ENCODE results near the gene AMHR2. TPM values are rescaled to one million over a fixed set of nuclear protein-coding genes. Genes with fewer than 3 reads are reported as not detected.

AMHR2 gene
- total RNA-seq, 1 experiment from 2014 or later, result not detected

DNA sequence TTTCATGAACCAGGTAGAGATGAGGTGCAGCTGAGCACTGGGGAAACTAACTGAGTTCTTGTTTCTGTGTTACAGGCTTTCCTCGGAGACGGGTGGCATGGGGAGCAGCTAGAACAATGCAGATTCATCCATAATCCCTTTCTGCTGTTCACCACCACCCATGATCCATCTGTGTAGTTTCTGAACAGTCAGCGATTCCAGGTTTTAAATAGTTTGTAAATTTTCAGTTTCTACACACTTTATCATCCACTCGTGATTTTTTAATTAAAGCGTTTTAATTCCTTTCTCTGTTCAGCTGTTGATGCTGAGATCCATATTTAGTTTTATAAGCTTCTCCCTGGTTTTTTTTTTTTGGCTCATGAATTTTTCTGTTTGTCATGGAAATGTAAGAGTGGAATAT, 55.7 kb downstream of the AMHR2 start:
- DNase-seq (ENCODE audit: low read depth), result no peak

DNA sequence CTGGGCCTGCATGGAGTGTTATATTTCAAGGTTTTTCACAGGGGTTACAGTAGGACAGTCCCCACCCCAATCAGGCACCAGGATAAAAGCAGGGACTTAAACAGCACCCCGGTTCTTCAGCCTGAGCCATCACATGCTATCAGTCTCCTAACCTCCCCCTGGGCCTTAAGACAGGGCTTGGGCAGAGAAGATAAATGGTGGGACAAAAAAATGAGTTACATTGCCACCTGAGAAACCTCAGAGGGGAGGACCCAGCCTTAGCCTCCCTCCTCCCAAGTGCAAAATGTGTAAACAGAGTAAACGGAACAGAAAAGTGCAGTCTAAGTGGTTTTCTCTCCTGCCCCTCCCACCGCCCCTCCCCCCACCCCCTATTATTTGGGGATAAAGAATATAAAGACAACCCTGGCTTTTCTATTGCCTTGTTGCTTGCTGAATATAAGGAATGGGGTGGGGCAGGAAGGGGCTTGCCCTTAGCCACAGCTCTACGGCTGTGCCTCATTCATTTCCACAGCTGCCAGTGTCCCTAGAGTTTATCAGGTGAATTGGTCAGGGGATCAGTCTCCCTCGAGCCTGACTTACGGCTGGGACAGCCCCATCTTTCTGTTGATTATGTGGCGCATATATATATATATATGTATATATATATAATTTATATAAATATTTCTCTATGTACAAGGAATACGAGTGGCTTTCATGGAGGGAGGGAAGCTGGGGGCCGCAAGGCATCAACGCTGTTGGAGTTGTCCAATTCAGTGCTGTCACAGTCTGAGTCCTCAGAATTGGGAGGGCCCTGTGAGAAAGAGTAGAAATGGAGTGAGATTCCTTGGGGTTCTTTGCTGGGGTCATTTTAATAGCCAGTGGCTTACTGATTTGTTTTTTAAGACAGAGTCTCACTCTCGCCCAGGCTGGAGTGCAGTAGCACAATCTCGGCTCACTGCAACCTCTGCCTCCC, 57.1 kb downstream of the AMHR2 start:
- peak; percentile 50 for DNase-seq (ENCODE audit: low read depth)

Other genes starting within 250 kb of the AMHR2 start
- 7.4 and 10.5 TPM in 2 replicates for gene ZNF740, start 243.1 kb upstream of the AMHR2 start, total RNA-seq (2014; rRNA removed)
- 5.2 and 6.1 TPM in 2 replicates for gene CSAD, start 242.9 kb upstream of the AMHR2 start, total RNA-seq (2014; rRNA removed)
- not detected in 2 replicates for gene ITGB7, start 216.6 kb upstream of the AMHR2 start, total RNA-seq (2014; rRNA removed)
- gene RARG, start 191.6 kb upstream of the AMHR2 start, total RNA-seq (2014; rRNA removed), result 16.9 and 17.1 TPM in 2 replicates
- 14.8 and 18.2 TPM in 2 replicates for gene ESPL1, start 155.6 kb upstream of the AMHR2 start, total RNA-seq (2014; rRNA removed)
- gene PFDN5, start 128.3 kb upstream of the AMHR2 start, total RNA-seq (2014; rRNA removed), result 254 and 270 TPM in 2 replicates
- 53.1 and 55.0 TPM in 2 replicates for gene MYG1, start 124.2 kb upstream of the AMHR2 start, total RNA-seq (2014; rRNA removed)
- gene AAAS, start 102.2 kb upstream of the AMHR2 start, total RNA-seq (2014; rRNA removed), result 64.6 and 71.2 TPM in 2 replicates
- gene SP7, start 87.5 kb upstream of the AMHR2 start, total RNA-seq (2014; rRNA removed), result not detected in 2 replicates
- 26.5 and 37.1 TPM in 2 replicates for gene SP1, start 43.7 kb upstream of the AMHR2 start, total RNA-seq (2014; rRNA removed)
- 89.5 and 92.8 TPM in 2 replicates for gene PRR13, start 17.9 kb downstream of the AMHR2 start, total RNA-seq (2014; rRNA removed)
- gene PCBP2, start 28.2 kb downstream of the AMHR2 start, total RNA-seq (2014; rRNA removed), result 186 and 227 TPM in 2 replicates
- 37.6 and 38.6 TPM in 2 replicates for gene MAP3K12, start 75.6 kb downstream of the AMHR2 start, total RNA-seq (2014; rRNA removed)
- gene TARBP2, start 77.4 kb downstream of the AMHR2 start, total RNA-seq (2014; rRNA removed), result 49.6 and 53.3 TPM in 2 replicates
- not detected in 2 replicates for gene NPFF, start 83.6 kb downstream of the AMHR2 start, total RNA-seq (2014; rRNA removed)
- 13.0 and 14.2 TPM in 2 replicates for gene ATF7, start 202.5 kb downstream of the AMHR2 start, total RNA-seq (2014; rRNA removed)